GM12864 (cell line): Measurements from ENCODE around the gene HOXA3.

Experiments used
- DNase-seq: peaks from one replicate; pipeline ENCODE4 v3.0.0-alpha.2; 2011; ENCODE audit warnings: low read depth
- H3K4me3 ChIP-seq: 2 replicates; pipeline ENCODE4 v1.5.1; 2011; ENCODE audit warnings: mild to moderate bottlenecking, low read depth, low read length, control low read depth
- CTCF ChIP-seq: IDR thresholded peaks from 2 replicates; pipeline ENCODE4 v1.5.1; 2011; ENCODE audit warnings: low read depth, mild to moderate bottlenecking, moderate library complexity, low read length, control low read depth, inconsistent platforms; ENCODE audit errors: missing control alignments

Gene HOXA3

GRCh38 chr7:27175626-27176523, 23.5 kb upstream of the HOXA3 start:
- no peak for TF ChIP-seq CTCF
- no peak overlapping the region for H3K4me3 ChIP-seq
- no peak for DNase-seq

- H3K4me3 ChIP-seq = no peak overlapping the region
- DNase-seq = no peak
- no peak for TF ChIP-seq CTCF
Measured at GRCh38 chr7:27174874-27175625, 22.7 kb upstream of the HOXA3 start.

- TF ChIP-seq CTCF = no peak
- DNase-seq = no peak
- peak within 1 kb of the TSS; percentile 22 for H3K4me3 ChIP-seq
Measured at GRCh38 chr7:27173956-27174873, 21.8 kb upstream of the HOXA3 start, which contains the start of gene HOXA10. HOXA10 (minus strand) TSS chr7:27174320; CDS start chr7:27174306, 14 bp downstream.

DNA sequence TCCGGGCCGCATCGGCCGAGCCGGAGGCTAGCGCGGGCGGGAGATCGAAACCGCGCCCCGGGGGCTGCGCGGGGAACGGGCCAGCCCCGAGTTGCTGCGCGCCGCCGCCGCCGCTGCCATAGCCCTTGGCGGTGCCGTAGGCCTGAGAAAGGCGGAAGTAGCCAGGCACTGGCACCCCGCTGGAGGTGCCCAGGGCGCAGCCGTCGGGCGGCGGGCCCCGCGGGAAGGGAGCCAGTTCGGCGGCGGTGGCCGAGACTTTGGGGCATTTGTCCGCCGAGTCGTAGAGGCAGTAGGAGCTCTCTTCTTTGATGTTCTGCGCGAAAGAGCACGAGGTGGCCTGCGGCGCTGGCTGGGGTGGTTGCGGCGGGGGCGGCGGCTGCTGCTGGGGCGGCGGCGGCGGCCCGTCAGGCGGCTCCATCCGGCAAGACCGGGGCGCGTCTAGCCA, 21.1 kb upstream of the HOXA3 start:
- DNase-seq = no peak
- TF ChIP-seq CTCF = no peak
- peak overlapping the region; percentile 22 for H3K4me3 ChIP-seq

- H3K4me3 ChIP-seq = peak overlapping the region; percentile 22; the same call in 1 of the 2 replicates
- no peak for TF ChIP-seq CTCF
- DNase-seq = no peak
Measured at GRCh38 chr7:27172823-27173510, 20.6 kb upstream of the HOXA3 start.

- H3K4me3 ChIP-seq = no peak overlapping the region
- TF ChIP-seq CTCF = no peak
- DNase-seq = no peak
Measured at GRCh38 chr7:27172315-27172774, 20.0 kb upstream of the HOXA3 start.
